GM06990 (cell line): ENCODE results near the gene IPPK.

Source experiments
- DNase-seq: peaks from one replicate; pipeline ENCODE4 v3.0.0-alpha.2; 2011; ENCODE audit not compliant: insufficient read length; ENCODE audit errors: extremely low read depth
- H3K27me3 ChIP-seq: replicated peaks from 2 replicates; pipeline ENCODE4 v1.6.0; 2011; ENCODE audit warnings: low read length; ENCODE audit not compliant: control insufficient read depth, insufficient read depth
- H3K36me3 ChIP-seq: 2 replicates; pipeline ENCODE4 v1.5.1; 2011; ENCODE audit warnings: low read length; ENCODE audit not compliant: control insufficient read depth, insufficient read depth
- H3K4me3 ChIP-seq: replicated peaks from 2 replicates; pipeline ENCODE4 v1.5.1; 2011; ENCODE audit warnings: low read depth, mild to moderate bottlenecking, control low read depth, low read length
- CTCF ChIP-seq: IDR thresholded peaks from 2 replicates; pipeline ENCODE4 v1.5.1; 2011; ENCODE audit warnings: low read length, control low read depth, mild to moderate bottlenecking, inconsistent platforms; ENCODE audit not compliant: insufficient read depth, poor library complexity, severe bottlenecking

The IPPK gene

GRCh38 chr9:92669890-92670708 is at the start of gene IPPK:
Gene IPPK, minus strand, starts transcription at chr9:92670131. Its CDS starts 143 bp downstream, at chr9:92669988.
- DNase-seq: peak; percentile 98
- H3K36me3 ChIP-seq: peaks cover 10% of the 10 kb centered on the region
- no peak for TF ChIP-seq CTCF

GRCh38 chr9:92719028-92719647 is 49.2 kb upstream of the IPPK start:
- Histone ChIP-seq H3K4me3 (no peak overlapping the region), H3K27me3 (no peaks in the 10 kb centered on the region), H3K36me3 (peaks cover 39% of the 10 kb centered on the region)
- no peak for DNase-seq
- TF ChIP-seq CTCF: no peak

More at GRCh38 chr9:92669890-92670708, at the start of gene IPPK:
- peak within 1 kb of the TSS; percentile 99 for H3K4me3 ChIP-seq
- H3K27me3 ChIP-seq: no peaks in the 10 kb centered on the region

- no peak for DNase-seq
- peaks cover 47% of the 10 kb centered on the region for H3K36me3 ChIP-seq
- H3K27me3 ChIP-seq: no peaks in the 10 kb centered on the region
- TF ChIP-seq CTCF: no peak
- H3K4me3 ChIP-seq: no peak overlapping the region
Measured at GRCh38 chr9:92718086-92719001, 48.4 kb upstream of the IPPK start.

GRCh38 chr9:92717201-92718085 is 47.5 kb upstream of the IPPK start:
- no peak for TF ChIP-seq CTCF
- peaks cover 47% of the 10 kb centered on the region for H3K36me3 ChIP-seq
- H3K27me3 ChIP-seq: no peaks in the 10 kb centered on the region
- peak; percentile 55 for DNase-seq
- no peak overlapping the region for H3K4me3 ChIP-seq

- TF ChIP-seq CTCF: peak; percentile 93
- H3K27me3 ChIP-seq: no peaks in the 10 kb centered on the region
- DNase-seq: peak; percentile 60
- no peak overlapping the region for H3K4me3 ChIP-seq
- H3K36me3 ChIP-seq: peaks cover 44% of the 10 kb centered on the region
Measured at GRCh38 chr9:92716557-92716956, 46.6 kb upstream of the IPPK start.
